ENCODE measurements around the gene RAB8B.

The RAB8B gene

DNA sequence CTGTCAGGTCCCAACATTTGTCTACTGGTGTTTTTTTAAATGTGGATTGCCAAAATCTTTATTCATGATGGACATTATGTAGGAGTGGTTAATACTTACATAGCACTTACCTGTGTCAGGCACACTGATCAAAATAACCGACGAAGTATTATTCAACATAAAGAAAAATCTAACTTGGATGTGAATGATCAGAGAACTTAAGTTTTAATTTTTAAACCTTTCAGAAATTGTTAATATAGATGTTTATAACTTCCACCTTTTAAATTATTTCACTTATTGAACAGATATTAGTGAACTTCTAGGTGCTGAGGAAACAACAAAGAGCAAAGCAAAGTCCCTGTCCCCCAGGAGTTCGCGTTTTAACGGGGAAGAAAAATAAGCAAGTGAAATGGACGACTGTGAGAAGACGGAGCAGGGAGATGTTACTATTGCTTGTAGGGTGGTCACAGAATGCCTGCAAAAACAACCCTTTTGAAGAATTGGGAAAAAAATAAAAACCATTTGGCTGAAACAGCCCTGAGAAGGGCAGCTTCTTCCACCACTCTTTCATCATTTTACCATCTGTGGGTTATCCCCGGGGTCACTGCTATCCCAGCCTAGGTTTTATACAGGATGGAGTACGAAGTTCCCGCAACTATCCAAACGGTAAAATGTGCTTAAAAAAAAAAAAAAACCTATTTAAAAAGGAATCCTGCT, 87.1 kb downstream of the RAB8B start:
- no peak for DNase-seq (ENCODE audit: low spot score)

DNA sequence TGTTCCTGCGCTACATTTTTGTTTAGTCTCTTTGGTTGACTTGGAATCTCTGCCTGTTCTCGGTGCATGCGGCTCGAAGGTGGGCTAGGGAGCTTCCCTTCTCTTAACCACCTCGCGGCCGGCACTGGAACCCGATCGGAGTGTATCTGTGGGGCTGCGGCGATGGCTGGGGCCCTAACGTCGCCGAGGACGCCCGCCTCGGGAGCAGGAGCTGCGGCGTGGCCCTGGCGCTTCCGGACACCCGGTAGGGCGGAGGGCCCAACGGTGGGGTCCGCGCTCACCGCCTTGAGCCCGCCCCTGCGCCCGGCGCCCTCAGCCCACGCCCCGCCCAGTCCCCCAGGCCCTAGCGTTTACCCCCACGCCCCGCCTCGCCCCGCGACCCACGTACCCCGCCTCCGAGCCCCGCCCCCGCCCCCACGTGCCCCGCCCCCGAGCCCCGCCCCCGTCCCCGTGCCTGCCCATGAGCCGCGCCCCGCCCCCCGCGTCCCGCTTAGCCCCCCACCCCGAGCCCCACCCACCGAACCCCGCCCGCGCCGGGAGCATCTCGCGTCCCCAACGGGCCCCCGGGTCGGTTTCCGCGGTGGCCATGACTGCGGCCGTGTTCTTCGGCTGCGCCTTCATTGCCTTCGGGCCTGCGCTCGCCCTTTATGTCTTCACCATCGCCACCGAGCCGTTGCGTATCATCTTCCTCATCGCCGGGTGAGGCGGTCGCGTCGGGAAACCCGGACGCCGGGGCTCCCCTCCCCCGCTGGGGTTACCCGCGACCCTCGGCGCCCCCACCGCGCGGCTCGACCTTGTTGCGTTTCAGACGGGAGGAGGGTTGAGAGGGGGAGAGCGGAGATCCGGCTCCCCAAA, 87.9 kb downstream of the RAB8B start, which contains the start of gene APH1B:
Gene APH1B, plus strand, starts transcription at position 568 of the 855 bp plus-strand sequence. Its CDS starts 19 bp downstream, at position 587.
- peak; percentile 76 for DNase-seq (ENCODE audit: low spot score)

DNA sequence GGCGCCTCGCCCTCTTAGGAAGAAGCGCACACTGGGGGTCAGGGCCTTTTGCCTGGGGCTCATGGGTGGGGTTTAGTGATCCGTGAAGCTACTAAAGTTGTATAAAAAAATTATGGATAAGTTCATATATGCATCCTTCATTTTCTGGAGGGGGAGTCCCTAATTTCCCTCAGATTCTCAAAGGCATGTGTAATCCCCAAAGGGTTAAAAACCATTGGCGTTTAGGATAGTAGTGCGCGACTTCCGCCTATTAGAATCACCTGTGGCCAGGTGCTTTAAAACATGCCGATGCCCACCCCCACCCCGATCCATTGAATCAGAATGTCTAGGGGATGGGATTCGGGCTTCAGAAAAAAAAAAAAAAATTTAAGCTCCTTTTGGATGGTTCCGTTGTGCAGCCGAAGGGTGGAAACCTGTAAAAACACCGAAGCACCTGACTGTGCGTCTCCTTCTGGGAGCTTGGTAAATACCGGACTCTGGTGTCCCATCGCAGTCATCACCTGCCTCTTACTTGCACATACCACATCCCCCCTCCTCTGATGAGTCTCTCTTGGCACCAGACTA, 88.6 kb downstream of the RAB8B start:
- no peak for DNase-seq (ENCODE audit: low spot score)

DNA sequence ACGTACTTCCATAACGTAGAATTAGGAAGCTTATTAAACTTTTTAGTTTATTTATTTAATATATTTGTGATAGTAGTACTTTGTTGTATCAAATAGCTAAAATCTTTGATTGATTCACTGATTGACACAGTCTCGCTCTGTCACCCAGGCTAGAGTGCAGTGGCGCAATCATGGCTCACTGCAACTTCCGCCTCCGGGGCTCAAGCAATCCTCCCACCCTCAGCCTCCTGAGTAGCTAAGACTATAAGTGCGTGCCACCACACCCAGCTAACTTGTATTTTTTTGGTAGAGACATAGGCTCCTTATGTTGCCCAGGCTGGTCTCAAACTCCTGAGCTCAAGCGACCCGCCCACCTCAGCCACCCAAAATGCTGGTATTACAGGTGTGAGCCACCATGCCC, 93.7 kb downstream of the RAB8B start:
- no peak for DNase-seq (ENCODE audit: low spot score)

DNA sequence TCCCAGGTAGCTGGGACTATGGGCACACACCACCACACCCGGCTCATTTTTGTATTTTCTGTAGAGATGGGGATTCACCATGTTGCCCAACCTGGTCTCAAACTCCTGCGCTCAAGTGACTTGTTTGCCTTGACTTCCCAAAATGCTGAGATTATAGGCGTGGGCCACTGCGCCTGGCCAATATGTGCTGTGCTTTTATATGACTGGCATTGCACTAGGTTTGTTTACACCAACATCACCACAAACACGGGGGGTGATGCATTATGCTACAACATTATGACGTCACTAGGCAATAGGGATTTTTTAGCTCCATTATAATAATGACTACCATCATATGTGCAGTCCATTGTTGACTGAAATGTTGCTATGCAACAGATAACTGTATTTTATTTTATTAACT, 94.9 kb downstream of the RAB8B start:
- no peak for DNase-seq (ENCODE audit: low spot score)

DNA sequence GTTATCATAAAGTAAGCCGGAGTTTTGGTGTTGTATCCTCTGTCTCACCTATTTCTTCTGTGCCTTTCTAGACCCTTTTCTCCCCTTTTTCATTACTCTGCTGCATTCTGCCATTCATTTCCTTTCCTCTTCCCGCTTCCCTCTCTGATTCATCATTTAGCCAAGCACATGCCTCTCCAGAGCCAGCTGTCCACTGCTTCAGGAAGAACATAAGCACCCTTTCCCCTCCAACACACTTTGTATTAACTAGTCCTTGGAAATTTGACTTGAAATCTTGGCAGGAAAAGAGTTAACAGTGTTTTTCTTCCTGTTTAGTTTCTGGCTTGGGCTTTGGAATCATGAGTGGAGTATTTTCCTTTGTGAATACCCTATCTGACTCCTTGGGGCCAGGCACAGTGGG, 97.7 kb downstream of the RAB8B start:
- DNase-seq (ENCODE audit: low spot score): no peak

DNA sequence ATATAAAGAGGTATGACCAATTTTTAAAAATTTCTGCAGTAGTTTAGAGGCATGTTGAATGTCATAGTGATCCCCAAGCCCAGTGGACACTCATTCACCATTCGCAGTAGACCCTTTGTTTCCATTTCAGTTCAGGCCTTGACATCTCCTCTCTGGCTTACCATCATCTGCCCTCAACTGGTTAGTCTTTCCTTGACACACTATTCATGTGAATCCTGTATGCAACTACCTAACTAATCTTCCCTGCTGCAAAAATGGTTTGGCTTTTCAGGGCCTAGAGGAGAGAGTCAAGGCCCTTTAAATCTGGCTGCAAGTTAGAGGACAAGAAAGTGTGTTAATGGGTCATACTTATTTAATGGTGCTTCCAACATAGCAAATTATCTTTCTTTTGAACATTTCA, 98.9 kb downstream of the RAB8B start:
- no peak for DNase-seq (ENCODE audit: low spot score)

DNA sequence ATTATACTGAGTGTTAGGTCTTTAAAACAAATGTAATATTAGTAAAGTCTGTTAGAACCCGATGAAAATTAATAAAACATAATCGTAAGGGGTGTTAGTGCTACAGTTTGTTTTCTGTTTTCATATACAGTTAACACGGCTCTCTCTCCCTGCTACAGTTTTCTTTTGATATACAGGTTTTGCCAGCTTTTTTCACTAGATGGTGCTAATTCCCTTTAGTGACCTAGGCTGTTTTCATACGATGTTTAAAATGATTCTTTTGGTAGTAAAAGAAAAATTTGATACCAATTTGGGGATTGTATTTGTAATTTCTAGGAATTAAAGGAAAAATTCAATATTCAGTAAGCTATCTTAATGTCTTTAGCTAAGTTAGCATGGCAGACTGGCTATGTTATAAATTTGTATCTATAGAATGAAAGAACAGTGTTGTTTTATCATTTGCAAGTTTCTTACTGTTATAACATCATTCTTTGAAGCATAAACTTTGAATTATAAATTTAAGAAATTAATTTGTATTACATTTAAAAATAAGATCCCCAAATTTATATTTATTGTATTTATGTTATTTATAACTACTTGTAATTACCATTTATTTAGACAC, 99.5 kb downstream of the RAB8B start:
- peak; percentile 50 for DNase-seq (ENCODE audit: low spot score)

DNA sequence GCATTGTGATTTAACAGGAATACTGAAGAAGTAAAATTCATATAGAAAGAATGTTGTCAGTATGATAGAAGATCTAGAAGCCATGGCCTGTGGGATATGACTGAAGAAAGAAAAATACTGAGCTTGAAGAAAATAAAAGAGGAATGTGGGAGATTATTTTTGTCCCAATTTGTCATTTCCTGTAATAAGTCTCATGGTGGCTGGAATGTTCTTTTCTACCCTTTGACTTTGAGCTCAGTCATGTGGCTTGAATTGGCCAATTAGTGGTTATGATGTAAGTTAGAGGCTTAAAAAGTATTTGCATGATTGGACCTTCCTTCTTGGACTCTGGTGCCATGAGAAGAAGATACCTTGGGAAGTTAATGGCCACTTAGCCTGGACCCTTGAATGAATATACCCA, 102.1 kb downstream of the RAB8B start:
- DNase-seq (ENCODE audit: low spot score): no peak

DNA sequence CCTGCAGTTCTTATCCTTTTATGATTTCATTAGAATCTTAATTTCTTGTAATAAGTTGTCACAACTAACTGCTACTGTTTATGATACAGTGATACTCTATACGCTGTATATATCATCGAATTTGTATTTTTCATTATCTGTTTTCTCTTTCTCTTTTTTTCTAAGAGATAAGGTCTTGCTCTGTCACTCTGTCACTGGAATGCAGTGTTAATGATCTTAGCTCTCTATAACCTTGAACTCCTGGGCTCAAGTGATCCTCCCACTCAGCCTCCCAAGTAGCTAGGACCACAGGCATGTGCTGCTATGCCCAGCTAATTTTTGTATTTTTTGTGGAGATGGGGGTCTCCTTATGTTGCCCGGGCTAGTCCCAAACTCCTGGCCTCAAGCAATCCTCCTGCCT, 102.8 kb downstream of the RAB8B start:
- DNase-seq (ENCODE audit: low spot score): no peak

DNA sequence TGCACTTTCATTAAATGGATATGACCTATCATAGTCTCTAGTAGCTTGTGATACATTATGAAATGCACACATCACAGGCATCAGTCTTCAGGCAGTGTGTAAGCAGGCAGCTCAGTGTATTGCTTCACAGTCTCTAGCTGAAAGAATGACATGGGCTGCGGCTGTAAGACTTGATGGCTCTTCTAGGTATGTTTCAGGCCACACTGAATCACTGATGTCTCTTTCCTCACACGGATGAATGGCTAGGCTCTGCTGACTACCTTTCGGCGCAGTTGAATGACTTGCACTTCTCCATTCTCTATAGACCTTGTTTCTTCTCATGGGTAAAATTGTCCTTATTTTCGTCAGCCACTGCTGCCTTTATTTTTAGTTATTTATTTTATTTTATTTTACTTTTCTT, 103.4 kb downstream of the RAB8B start:
- no peak for DNase-seq (ENCODE audit: low spot score)

DNA sequence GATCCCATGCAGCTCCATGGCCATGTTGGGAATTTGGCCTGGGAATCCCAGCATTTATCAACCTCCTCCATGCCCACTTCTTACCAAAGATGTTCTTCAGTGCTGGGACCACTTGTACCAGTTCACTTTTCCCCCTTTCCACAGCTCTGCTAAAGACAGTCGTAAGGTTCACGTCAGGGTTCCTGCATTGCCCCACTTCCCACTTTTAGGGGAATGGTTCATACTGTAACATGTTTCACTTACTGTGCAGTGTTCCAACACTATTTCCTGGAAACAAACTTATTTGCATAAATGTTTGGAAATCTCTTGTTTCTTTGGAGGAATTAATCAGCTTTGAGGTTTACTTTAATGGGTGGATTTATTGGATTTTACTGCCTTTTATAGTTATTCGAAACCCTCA, 105.0 kb downstream of the RAB8B start:
- no peak for DNase-seq (ENCODE audit: low spot score)

DNA sequence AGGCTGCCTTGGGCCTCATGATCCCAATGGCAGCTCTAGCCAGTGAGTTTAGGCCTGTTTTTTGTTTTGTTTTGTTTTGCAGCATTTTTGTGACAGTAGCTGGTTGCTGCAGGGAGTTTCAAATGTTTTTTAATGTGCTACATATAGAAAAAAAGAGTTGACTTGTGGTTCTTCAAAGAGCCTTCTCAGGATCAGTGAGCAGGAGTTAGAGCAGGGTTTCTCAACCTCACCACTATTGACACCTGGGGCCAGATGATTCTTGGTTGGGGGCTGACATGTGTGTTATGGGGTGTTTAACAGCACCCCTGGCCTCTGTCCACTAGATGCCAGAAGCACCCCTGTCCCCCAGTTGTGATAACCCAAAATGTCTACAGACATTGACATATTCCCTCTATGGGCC, 105.9 kb downstream of the RAB8B start:
- DNase-seq (ENCODE audit: low spot score): no peak

DNA sequence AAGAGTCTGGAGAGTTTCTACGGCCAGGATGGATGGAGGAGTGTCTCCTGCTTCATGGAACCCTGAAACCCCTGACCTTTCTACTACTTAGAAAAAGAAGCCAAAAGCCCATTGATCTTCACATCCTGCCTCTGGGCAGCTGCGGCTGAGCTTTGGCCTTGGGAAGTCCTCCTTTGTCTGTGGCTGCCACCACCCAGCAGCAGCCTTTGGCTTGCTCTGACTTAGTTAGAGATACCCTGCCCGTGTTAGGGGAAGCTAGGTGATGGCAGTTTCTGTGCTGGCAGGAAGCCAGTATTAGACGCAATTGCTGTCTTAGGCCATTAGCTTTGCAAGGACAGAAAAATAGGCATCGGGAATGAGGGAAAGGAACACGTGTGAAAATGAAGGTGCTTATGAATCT, 106.8 kb downstream of the RAB8B start:
- DNase-seq (ENCODE audit: low spot score): no peak

DNA sequence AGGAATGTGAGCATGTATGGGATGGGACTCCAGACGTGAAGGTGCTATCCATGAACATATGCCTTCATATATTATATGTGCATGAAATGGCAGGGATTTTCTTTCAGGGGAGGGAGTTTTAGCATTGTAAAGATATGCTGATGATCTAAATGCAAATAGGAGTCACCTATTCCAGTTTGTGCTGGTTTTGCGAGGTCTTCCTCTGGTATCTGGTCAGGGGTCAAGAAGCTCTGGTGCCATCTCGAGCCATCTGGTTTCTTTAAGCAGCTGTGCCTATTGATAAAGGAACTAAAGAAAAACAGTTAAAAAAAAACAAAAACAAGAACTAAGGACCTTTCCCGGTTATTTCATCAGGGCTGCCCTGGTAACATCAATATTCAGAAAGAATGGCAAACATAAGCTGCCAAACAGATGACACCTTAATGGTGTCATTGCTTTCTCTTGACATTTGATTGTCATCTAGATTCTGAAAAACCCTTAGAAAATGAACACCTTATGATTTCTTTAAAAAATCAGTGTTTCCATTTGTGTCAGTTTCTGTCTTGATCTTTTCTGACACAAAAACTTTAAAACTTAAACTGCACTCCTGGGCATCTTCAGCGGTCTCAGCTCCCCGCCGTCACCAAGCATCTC, 110.7 kb downstream of the RAB8B start:
- no peak for DNase-seq (ENCODE audit: low spot score)

DNA sequence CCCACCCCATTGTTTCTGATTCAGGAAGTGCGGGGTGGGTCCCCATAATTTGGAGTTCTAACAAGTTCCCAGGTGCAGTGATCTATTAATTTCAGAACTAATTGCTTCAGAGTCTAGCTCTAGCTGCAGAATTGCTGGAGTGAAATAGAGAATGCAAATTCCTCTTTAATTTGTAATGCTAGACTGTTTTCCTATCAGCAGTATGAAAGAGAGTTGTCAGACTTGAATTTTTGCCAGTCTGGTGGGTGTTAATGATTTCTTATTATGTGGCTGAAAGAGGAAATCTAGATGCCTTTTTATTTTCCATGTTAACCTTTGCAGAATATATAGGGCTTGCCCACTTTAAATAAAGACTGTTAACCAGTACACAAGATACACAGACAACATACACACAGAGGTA, 111.7 kb downstream of the RAB8B start:
- no peak for DNase-seq (ENCODE audit: low spot score)

DNA sequence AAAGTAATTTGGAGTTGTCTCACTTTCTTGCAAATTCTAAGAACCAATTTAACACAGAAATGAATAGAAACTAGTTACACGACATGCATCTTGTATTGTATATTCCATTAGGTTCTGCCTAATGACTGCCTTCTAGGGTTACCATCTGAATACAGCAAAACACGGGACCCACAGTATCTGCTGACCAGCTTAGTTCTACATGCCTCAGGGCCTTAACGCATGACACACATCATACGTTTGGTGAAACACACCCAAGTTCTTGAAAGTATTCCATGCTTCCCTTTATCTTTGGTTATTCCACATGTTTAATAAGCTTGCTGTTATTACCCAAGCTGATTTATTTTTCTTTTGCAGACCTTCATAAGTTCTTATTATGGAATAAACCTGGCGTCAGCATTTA, 115.9 kb downstream of the RAB8B start:
- DNase-seq (ENCODE audit: low spot score): no peak

DNA sequence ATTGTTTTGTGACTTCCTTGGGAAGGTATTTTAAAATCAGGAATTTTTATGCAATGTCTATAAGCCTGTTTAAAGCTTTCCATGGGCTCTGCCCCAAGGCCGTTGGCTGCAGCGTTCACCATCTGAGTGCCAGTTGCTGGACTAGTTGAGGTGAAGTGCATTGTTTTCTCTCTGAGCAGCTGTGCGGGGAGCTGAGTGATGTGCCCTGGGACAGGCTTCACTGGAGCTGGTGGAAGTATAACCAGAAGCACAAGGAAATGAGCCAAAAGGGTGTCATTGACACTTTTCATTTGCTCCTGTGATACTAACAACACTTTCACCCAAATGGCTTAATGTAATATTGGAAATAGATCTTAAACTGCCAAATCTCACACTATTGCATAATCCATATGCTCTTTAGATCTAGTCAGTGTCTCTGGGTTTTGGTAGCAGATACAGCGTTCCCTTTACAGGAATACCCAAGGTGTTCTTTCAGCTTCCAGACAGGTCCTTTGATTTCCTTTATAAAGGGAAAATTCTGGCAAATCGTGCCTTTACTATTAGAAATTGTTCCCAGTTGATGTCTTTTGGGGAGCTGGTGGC, 117.2 kb downstream of the RAB8B start:
- DNase-seq (ENCODE audit: low spot score): no peak

DNA sequence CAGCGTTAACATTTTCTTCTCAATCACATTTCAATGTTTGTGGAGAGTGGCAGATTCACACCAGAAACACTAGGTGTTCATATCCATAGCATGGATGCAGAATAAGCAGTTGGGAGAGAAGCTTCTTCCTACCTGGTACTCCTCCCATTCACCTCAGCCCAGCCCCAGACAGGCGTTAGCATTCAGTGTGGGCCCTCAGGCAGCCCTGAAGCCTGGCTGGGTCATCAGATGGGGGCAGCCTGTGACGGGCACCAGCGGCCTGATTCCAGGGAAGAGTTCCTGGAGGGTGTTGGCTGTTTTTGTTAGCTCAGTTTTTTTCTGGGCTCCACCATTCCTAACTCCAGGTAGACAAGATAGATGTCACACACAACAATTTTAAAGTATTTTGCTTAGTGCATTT, 119.1 kb downstream of the RAB8B start:
- DNase-seq (ENCODE audit: low spot score): no peak

DNA sequence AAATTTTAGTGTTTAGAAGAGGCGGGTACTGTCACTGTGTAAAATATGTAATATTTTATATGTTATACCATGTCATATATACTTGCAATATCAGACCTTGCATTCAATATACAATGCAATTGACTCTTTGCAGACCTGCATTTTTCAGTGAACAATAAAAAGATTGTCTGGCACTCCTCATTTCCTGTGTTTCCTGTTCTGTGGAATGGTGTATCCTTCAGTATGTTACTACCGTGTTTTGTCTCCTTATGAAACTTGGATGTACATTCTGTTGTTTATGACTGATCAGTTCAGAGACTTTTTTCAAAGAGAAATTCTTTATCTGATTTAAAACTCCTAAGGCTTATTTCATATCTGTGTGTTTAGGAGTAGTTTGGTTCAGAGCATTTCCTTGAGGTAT, 119.5 kb downstream of the RAB8B start:
- DNase-seq (ENCODE audit: low spot score): no peak

DNA sequence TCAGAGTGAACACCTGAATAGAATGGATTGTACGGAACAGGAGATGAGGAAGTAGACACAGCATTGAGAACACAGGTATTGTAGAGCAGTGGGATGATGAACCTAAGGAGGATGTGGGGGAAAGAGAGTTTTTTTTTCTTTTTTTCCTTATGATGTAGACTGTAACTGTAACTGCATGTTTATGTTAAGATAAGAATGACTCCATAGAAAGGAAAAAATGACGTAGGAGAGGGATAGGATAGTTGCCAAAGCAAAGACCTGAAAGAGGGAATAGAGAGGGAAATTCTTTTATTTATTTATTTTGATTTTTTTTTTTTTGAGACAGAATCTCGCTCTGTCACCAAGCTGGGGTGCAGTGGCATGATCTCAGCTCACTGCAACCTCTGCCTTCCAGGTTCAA, 121.2 kb downstream of the RAB8B start:
- DNase-seq (ENCODE audit: low spot score): no peak

DNA sequence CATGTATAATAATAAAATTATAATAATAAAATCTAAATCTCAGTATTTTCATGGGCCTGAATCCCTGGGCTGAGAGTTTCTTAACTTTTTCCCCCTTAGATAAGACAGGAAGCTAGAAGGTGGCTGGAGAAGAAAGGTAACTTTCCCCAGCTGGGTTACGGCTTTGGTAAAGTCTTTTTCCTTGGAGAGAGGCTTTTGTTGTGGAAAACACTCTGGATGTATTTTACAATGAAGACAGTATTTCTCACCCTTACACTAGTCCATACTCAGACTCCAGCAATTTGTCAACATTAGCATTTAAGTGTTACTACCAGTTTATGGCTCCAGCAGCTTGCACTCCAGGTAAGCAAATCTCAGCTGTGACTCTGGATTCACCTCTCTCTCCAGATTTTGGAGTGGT, 122.9 kb downstream of the RAB8B start:
- DNase-seq (ENCODE audit: low spot score): no peak
